HG03378 (cell line): Measurements from ENCODE around the gene PKM.
"Not testable (repeated sequence)": the region's sequence is repeated elsewhere in the genome, so short reads cannot be mapped to it uniquely, and the experiment has no call there.

Source experiments
- ATAC-seq: cut with Tn5 transposase; IDR thresholded peaks from one replicate; pipeline ENCODE4 v1.9.1; 2021; ENCODE audit warnings: mild to moderate bottlenecking, moderate library complexity; ENCODE audit not compliant: unreplicated experiment

Gene PKM

GRCh38 chr15:72179950-72180581 is 50.9 kb downstream of the PKM start:
- ATAC-seq: no peak

- no peak for ATAC-seq
Measured at GRCh38 chr15:72178976-72179585, 51.9 kb downstream of the PKM start.

DNA sequence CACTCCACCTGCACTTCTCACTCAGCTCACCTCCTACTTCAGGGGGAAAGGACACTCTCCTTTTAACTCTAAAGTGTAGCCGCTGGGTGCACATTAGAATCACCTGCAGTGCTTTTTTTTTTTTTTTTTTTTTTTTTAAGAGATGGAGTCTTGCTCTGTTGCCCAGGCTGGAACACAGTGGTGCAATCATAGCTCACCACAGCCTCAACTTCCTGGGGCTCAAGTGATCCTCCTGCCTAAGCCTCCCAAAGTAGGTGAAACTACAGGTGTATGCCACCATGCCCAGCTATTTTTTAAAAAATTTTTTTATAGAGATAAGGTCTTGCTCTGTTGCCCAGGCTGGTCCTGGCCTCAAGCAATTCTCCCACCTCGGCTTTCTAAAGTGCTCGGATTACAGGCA is 54.2 kb downstream of the PKM start:
- ATAC-seq: no peak

- ATAC-seq: no peak
Measured at GRCh38 chr15:72176159-72176558, 54.8 kb downstream of the PKM start.

- ATAC-seq: no peak
Measured at GRCh38 chr15:72175186-72176044, 55.6 kb downstream of the PKM start.

- no peak for ATAC-seq
Measured at GRCh38 chr15:72174551-72175165, 56.3 kb downstream of the PKM start.

GRCh38 chr15:72173864-72174550 is 57.0 kb downstream of the PKM start:
- no peak for ATAC-seq

GRCh38 chr15:72173401-72173800 is 57.6 kb downstream of the PKM start:
- ATAC-seq: no peak

GRCh38 chr15:72172796-72173195 is 58.2 kb downstream of the PKM start:
- ATAC-seq: no peak

DNA sequence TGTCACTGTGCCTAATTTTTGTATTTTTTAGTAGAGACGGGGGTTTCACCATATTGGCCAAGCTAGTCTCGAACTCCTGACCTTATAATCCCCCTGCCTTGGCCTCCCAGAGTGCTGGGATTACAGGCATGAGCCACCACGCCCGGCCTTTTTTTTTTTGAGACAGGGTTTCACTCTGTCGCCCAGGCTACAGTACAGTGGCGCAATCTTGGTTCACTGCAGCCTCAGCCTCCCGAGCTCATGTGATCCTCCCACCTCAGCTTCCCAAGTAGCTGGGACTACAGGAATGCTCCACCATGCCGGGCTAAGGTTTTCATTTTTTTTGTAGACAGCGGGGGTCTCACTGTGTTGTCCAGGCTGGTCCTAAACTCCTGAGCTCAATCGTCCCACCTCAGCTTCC is 59.0 kb downstream of the PKM start:
- not testable (repeated sequence) for ATAC-seq

- no peak for ATAC-seq
Measured at GRCh38 chr15:72170691-72171090, 60.3 kb downstream of the PKM start.

DNA sequence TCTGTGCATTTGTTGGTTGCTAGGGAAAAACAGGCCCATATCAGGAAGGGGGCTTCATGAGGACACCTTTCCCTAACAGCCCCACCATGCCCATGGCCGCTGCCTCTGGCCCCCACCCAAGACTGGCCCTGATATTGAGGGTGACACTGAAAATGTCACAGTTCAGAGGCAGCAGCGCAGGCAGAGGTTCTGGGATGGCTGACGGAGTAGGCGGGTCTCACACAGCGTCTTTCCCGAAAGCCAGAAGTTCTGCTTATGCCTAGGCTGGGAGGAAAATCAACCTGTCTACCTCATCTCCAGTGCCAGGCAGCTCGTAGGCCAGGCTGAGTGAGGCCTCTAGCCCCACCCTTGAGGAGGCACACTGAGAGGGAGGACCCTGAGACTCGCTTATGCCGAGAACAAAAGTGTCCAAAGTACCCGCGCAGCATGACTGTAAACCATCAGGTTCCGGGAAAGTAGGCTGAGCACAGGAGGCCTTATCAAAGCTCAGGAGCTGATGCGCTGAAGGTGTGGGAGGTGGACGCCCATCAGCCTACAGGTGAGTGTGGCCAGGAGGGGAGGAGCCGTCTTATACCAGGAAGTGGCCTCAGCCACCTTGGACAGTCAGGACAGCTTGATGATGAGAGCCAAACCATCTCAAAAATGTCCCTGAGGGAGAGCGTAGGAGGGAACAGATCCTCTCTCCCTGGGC is 60.9 kb downstream of the PKM start:
- no peak for ATAC-seq

- ATAC-seq: no peak
Measured at GRCh38 chr15:72169236-72169920, 61.6 kb downstream of the PKM start.

- ATAC-seq: no peak
Measured at GRCh38 chr15:72168808-72169190, 62.2 kb downstream of the PKM start.

DNA sequence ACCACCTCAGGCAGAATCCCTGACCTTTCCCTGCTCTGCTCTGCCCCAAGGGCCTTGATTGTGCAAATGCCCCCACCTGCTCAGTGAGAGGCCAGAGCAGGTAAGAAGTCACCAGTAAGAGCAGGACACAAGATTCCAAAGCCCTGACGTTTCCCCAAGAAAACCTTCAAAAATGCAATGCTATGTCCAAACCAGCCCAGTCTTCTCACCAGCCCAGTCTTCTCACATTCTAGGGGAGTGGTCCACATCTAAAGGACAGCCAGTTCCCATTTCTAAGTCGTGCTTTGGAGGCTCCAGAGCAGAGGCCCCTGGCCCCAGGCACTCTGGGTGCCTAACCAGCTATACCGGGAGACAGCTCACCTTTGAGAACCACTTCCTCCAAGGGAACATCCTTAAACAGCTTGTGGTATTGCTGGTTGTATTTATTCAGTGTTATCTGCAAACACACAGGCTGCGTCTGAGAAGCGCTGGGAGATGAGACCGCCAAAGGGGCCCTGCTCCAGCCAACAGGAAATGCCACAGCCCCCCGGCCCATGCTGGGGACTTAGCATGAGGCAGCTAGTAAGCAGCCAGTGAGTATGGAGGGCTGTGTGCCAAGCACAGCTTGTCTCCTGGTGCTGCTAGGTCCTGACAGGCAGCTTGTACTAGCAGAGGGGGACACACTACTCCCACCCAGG is 62.7 kb downstream of the PKM start:
- ATAC-seq: no peak

DNA sequence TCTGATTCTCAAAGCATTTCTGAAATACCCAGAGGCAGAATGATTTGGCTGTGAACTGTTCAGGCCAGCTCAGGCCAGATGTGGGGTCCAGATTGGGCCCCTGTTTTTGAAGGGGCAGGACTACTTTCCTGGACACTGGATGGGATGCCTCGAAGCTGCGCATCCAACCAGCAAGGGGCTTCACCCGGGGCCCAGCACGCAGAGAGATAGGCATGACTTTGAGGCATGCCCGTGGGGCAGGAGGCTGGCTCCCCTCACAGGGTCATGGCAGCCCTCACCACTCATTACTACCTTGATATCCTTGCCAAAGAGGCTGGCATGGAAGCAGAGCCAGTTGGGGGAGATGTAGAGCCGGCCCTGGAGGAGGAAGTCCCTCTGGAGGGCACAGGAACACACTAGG is 63.5 kb downstream of the PKM start:
- ATAC-seq: no peak

DNA sequence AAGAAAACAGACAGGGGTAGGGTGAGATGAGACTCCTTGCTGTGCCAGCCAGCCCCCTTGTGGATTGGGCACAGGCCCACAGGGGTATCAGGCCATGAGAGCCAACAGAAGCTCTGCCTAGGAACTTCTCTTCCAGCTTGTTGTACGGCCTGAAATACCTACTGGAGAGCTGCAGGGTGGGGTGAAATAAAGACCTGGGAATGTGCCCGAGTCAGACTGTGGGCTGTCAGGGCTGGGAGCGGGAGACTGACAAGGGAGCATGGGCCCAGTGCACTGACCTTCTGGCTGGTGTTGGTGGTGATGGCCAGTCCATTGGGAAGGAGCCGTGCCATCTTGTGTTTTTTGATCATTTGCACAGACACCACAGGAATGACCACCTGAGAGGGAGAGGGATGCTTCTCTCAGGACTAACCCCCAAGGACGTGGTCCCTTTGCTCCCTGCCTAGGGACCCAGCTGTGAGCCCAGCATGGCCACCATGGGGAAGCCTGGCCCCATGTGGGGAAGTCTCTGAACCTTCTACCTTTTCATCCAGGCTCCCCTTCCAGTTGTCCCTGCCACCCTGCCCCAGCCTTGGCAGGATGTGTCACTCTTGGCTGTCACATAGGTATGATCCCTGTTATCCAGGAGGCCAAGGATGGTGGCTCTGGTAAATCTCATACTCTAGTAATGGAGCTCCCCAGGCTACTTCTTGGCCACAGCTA is 64.1 kb downstream of the PKM start:
- ATAC-seq: no peak

- no peak for ATAC-seq
Measured at GRCh38 chr15:72163719-72164118, 67.3 kb downstream of the PKM start.

DNA sequence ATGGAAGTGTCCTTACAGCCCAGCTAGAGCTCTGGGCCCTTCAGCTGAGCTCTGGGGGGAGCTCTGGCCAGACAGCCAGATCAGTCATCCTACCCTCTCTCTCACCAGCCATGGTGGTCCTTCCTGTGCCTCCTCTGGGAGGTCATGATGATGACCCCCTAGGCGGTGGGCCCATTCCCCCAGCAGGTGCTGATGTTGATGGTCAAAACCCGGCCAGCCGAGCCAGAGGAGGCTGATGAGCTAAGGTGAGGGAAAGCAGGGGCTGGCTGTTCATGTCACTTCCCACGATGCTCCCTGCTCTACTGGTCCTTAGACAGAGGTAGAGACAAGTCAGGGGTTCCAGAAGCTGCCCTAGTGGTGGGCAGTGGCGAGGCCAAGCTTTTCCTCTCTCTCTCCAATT is 68.4 kb downstream of the PKM start:
- no peak for ATAC-seq
